Mesangial cell (primary cell): ENCODE results near the gene STK32C. TPM values are rescaled to one million over a fixed set of nuclear protein-coding genes. Genes with fewer than 3 reads are reported as not detected.

ENCODE experiments used
- total RNA-seq: library from RNA; depleted of rRNA; stranded (reverse); fragments of >200 nt; gene quantifications from 2 replicates; pipeline ENCODE4 v1.2.3, GENCODE V29; 2015

Gene STK32C
- total RNA-seq: 13.0 and 13.1 TPM in 2 replicates

DNA sequence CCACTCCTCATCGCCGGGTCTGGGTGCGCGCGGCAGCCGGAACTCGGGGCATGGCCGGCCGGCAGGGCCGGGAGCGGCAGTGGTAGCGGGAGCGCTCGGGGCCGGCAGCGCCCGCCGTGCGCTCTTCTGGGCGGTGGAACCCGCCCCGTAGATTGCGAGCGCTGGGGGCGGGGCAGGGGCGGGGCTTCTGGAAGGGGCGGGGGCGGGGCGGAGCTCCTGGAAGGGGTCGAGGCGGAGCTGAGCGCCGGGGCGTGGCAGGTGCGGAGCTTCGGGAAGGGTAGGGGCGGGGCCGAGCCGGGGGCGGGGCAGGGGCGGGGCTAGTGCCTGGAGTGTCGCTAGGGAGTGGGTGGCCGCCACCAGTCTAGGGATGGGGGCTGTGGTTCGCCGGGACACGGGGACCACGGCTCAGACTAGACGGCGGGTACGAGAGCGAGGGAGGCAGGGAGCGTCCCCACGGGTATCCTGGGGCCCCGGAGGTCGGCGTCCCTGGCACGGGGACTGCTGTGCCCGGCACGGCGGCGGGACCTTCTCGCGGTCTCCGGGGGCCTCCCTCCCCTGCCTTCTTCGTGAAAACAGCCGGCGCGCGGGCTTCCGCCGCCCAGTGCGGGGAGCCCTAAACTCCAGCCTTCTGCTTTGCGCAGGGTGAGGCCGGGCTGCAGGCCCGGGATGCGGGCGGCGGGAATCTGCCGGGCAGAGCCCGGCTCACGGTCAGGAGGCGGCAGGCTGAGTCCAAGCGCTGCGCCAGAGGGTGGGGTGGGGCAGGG, at the start of gene STK32C:
Gene STK32C (minus strand): TSS at position 128 of the 764 bp plus-strand sequence. CDS start 117 bp downstream, at position 11.

DNA sequence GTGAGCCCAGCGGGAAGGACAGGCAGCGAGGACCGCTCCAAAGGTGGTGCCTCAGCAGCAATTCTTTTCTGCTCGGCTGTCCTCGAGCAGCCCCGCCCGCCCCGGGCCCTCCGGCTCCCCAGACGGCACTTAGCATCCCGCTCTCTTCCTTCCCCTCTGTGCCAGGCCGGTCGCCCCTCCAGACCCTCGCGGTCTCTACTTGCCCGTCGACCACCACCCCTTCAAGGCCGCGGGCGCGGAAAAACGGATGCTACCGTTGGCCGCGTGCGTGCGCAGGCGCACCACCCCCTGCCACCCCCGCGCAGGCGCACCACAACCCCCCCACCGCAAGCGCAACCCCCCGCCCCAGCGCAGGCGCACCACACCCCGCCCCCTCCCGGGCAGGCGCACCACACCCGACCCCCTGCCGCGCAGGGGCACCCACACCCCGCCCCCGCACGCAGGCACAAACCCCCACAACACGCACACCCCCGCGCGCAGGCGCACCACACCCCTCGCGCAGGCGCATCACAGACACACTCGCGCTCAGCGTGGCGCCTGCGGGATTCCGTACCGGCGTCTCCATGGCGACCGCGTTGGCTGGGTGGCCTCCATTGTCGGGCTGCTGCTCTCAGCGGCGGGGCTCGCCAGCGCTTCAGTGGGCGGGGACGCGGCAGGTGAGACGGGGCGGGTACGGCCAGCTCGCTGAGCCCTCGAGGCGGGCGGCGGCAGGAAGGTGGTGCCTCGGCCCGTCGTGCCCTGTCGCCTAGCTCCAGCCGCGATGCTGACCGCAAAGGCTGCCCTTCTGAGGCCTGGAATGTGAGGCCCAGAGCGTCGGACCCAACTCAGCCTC, 24.1 kb upstream of the STK32C start, which contains the start of gene LRRC27:
Gene LRRC27 (plus strand): TSS at position 593 of the 832 bp plus-strand sequence. CDS start 1,332 bp downstream, outside the sequence.

DNA sequence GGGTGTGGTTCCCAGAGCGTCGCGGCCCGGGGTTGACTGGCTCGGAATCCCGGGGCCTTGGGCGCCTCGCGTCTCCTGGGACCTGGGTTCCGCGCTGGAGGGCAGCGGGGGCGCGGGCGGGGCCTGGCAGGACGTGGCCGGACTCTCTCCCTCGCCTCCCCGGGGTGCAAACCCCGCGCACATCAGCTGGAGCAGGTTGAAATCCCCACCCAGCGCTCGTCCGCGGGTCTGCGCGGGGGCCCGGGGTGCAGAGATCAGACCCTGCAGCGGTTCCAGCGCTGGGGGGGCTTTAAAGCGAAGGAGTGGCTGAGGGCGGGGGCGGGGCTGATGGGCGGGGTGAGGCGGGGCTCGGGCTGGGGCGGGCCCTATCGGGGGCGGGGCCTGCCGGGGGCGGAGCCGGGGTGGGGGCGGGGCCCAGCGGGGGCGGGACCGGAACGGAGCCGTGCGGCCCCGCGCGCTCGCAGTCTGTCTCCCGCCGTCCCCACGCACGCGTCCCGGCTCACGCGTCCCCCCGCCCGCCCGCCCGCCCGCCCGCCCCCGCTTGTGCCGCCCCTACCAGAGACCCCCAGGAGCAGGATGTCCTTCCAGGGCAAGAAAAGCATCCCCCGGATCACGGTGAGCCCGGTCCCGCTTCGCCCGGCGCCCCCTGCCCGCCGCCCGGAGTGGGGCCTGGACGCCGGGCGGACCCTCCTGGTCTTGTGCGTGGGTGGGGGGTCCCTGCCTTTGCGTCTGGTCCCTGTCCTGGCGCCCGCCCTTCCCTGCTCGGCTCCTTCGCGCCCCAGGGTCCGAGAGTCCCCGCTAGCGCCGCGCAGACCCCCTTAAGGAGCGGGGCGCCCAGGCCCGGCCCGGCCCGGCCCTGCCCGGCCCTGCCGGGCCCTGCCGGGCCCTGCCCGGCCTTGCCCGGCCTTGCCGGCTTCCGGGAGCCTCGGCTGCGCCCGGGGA, 121.0 kb downstream of the STK32C start, which contains the start of gene DPYSL4:
Gene DPYSL4 (plus strand): TSS at position 461 of the 942 bp plus-strand sequence. CDS start 116 bp downstream, at position 577.

Other genes with a start within 250 kb of the STK32C start
- under 0.01 and 0.13 TPM in 2 replicates for gene JAKMIP3, start 242.0 kb downstream of the STK32C start, total RNA-seq
- 0.98 and 5.3 TPM in 2 replicates for gene DPYSL4, start 121.0 kb downstream of the STK32C start, total RNA-seq
- gene LRRC27, start 24.2 kb upstream of the STK32C start, total RNA-seq: 5.1 and 7.1 TPM in 2 replicates
- 7.0 and 18.0 TPM in 2 replicates for gene PWWP2B, start 89.2 kb upstream of the STK32C start, total RNA-seq
- gene INPP5A, start 229.8 kb upstream of the STK32C start, total RNA-seq: 44.4 and 48.1 TPM in 2 replicates